ENCODE results near the gene MZB1.

DNA sequence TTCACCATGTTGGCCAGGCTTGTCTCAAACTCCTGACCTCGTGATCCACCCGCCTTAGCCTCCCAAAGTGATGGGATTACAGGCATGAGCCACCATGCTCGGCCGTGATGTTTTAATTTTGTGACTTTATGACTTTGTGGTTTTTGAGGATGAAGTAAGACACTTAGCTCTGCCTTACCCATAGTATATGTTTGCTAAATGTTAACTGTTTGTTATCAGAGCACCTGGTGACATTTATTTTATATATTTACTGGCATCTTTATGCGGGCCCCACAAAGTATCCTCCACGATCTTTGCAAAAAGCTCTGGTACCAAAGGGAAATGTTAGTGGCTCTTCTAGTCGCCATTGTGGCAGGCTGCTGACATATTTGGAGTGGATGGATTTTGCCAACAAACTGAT, 13.3 kb downstream of the MZB1 start:
- no peak for TF ChIP-seq POLR2A (IDR thresholded peaks at IDR 0.05; ENCODE audit: low read depth, low read length)
- TF ChIP-seq POLR2AphosphoS5 (IDR thresholded peaks at IDR 0.05; ENCODE audit: low read depth, low read length): no peak
- TF ChIP-seq TAF1 (IDR thresholded peaks at IDR 0.05; ENCODE audit: borderline replicate concordance, low read depth, low read length): no peak

Measured in GM12892 (cell line).